Upper lobe of left lung (tissue), 4 donors: ENCODE results near the gene ABCA13.

Source experiments
- CTCF ChIP-seq, 6 experiments: fragments of 450-650 bp in 4 of 6; fragments of 200-600 bp in 2 of 6; sonication (generic) in 2 of 6; IDR thresholded peaks; one replicate each; pipeline ENCODE4 v1.5.1; 2016 to 2019; ENCODE audit warnings: antibody characterized with exemption in 6 of 6
- POLR2A ChIP-seq, 4 donors: fragments of 450-650 bp; IDR thresholded peaks; one replicate each; pipeline ENCODE4 v1.5.1; 2016 to 2017; ENCODE audit warnings: antibody characterized with exemption in 4 of 4, mild to moderate bottlenecking in 2 of 4
- POLR2AphosphoS5 ChIP-seq, 2 donors: sonication (generic); formaldehyde crosslinking; IDR thresholded peaks; one replicate each; pipeline ENCODE4 v1.5.1; 2017; ENCODE audit warnings: antibody characterized with exemption in 2 of 2

- no peak for TF ChIP-seq CTCF (IDR thresholded peaks at IDR 0.05)
- TF ChIP-seq POLR2A (IDR thresholded peaks at IDR 0.05) = no peak
- TF ChIP-seq POLR2AphosphoS5 (IDR thresholded peaks at IDR 0.05) = no peak
Observed at GRCh38 chr7:48242846-48243245, 71.6 kb downstream of the ABCA13 start.
